HepG2 (cell line): ENCODE data around the gene MAP3K1. TPM values are rescaled to one million over a fixed set of nuclear protein-coding genes. Genes with fewer than 3 reads are reported as not detected.

Experiments used
- ATAC-seq: fragments of 200-7000 bp; cut with Tn5 transposase; 3 replicates; pipeline ENCODE4 v1.9.1; 2020; ENCODE audit warnings: mild to moderate bottlenecking, moderate library complexity
- BruUV-seq: library from RNA; stranded (reverse); fragments of 400-500 nt; replicated peaks from 2 replicates; lab custom pipeline; 2021; lab: Mats Ljungman, UMichigan
- CTCF ChIA-PET: fragments of 300-600 bp; formaldehyde crosslinking; extraction: SDS; loops from one replicate; lab custom pipeline; 2021; ENCODE audit warnings: low total read pairs, inconsistent platforms, low intra/inter-chr PET ratio; lab: Yijun Ruan, JAX
- POLR2A ChIA-PET: fragments of 350-600 bp; sonication (Branson Sonifier 250); formaldehyde crosslinking; loops from one replicate; lab custom pipeline; 2020; ENCODE audit warnings: antibody characterized with exemption, inconsistent platforms; lab: Yijun Ruan, JAX
- DNase-seq: peaks from one replicate; pipeline ENCODE4 v3.0.0-alpha.2; 2015; ENCODE audit warnings: low spot score
- FAIRE-seq: peaks from 3 replicates; lab custom pipeline; 2011; peaks lifted over from hg19 to GRCh38; lab: Jason Lieb, UNC
- H2AFZ ChIP-seq: one replicate; pipeline ENCODE4 v1.6.1; 2011; ENCODE audit warnings: low read length, inconsistent platforms
- H3K27ac ChIP-seq: fragments of 300-600 bp; 3 replicates; pipeline ENCODE4 v1.8.0; 2011; ENCODE audit warnings: mixed run types, mild to moderate bottlenecking, mixed read lengths, low read length, inconsistent platforms; ENCODE audit not compliant: insufficient read depth; ENCODE audit errors: extremely low read length
- H3K27me3 ChIP-seq, 2 experiments: fragments of 200-600 bp in 1 of 2; 2 replicates in 1 of 2; 3 replicates in 1 of 2; pipeline versions ENCODE4 v1.6.0 to v1.8.0; 2011; ENCODE audit warnings: low read length in 2 of 2, mild to moderate bottlenecking in 2 of 2, moderate library complexity in 2 of 2, inconsistent platforms in 1 of 2; ENCODE audit not compliant: insufficient read depth in 2 of 2, control insufficient read depth in 1 of 2
- H3K36me3 ChIP-seq, 2 experiments: fragments of 200-600 bp in 1 of 2; replicated peaks in 1 of 2; 2 replicates in 1 of 2; 3 replicates in 1 of 2; pipeline versions ENCODE4 v1.5.1 to v1.8.0; 2011; ENCODE audit warnings: low read length in 2 of 2, inconsistent platforms in 1 of 2; ENCODE audit not compliant: insufficient read depth in 2 of 2, control insufficient read depth in 1 of 2
- H3K4me1 ChIP-seq: 2 replicates; pipeline ENCODE4 v1.5.1; 2012; ENCODE audit warnings: low read length, inconsistent platforms; ENCODE audit not compliant: insufficient read depth
- H3K4me2 ChIP-seq: 2 replicates; pipeline ENCODE4 v1.6.0; 2011; ENCODE audit warnings: low read depth, low read length, inconsistent platforms
- H3K4me3 ChIP-seq, 3 experiments: fragments of 200-600 bp in 1 of 3; sonication (generic), shearing (Covaris generic) in 1 of 3; replicated peaks in 1 of 3; 2 replicates each; pipeline ENCODE4 v1.5.1; 2011 to 2016; ENCODE audit warnings: low read length in 3 of 3, inconsistent platforms in 2 of 3, low read depth in 2 of 3, mild to moderate bottlenecking in 2 of 3, control low read depth in 1 of 3, mixed read lengths in 1 of 3; ENCODE audit not compliant: insufficient read depth in 1 of 3
- H3K79me2 ChIP-seq: one replicate; pipeline ENCODE4 v1.6.1; 2011; ENCODE audit warnings: low read length, inconsistent platforms; ENCODE audit not compliant: insufficient read depth
- H3K9ac ChIP-seq: 2 replicates; pipeline ENCODE4 v1.6.0; 2011; ENCODE audit warnings: mild to moderate bottlenecking, low read depth, low read length, inconsistent platforms; ENCODE audit not compliant: insufficient read depth
- H3K9me3 ChIP-seq: 2 replicates; pipeline ENCODE4 v1.5.1; 2012; ENCODE audit warnings: mild to moderate bottlenecking, low read length
- H4K20me1 ChIP-seq: 2 replicates; pipeline ENCODE4 v1.6.0; 2011; ENCODE audit warnings: inconsistent platforms, mild to moderate bottlenecking, low read length, moderate library complexity; ENCODE audit not compliant: insufficient read depth
- CEBPB ChIP-seq: IDR thresholded peaks from 2 replicates; pipeline ENCODE4 v1.6.1; 2011; ENCODE audit warnings: low read depth, low read length, improper control_type of control experiment, borderline replicate concordance
- CEBPG ChIP-seq: IDR thresholded peaks from 2 replicates; pipeline ENCODE4 v1.6.1; 2016
- MAFK ChIP-seq, 2 experiments: IDR thresholded peaks in 1 of 2; conservative IDR thresholded peaks in 1 of 2; 2 replicates each; pipeline ENCODE4 v1.6.1; 2011; ENCODE audit warnings: improper control_type of control experiment in 2 of 2, low read length in 2 of 2
- SAP130 ChIP-seq: IDR thresholded peaks from 2 replicates; pipeline ENCODE4 v1.6.1; 2016; ENCODE audit warnings: low read depth
- SP5 ChIP-seq: IDR thresholded peaks from 2 replicates; pipeline ENCODE4 v1.6.1; 2016; ENCODE audit warnings: low read depth, borderline replicate concordance
- TEAD3 ChIP-seq: optimal IDR thresholded peaks from 2 replicates; pipeline ENCODE3; 2016; ENCODE audit warnings: borderline replicate concordance
- ZNF724P ChIP-seq: sonication (generic); formaldehyde crosslinking; IDR thresholded peaks from 2 replicates; pipeline ENCODE4 v1.8.0; 2022; ENCODE audit warnings: missing genetic modification reagents, borderline replicate concordance
- WGBS: methylation state at CpG from one replicate; pipeline ENCODE4 v1.1.6; 2017; ENCODE audit warnings: low lambda C conversion rate; 5-methylcytosine and 5-hydroxymethylcytosine counted together
- in situ Hi-C: cut with HindIII; loops from 2 replicates; pipeline ENCODE4 v1.10.0; 2017; ENCODE audit warnings: low pct_unique_long_range_greater_than_20kb; ENCODE audit not compliant: extremely low pct_ligation_motif_present
- intact Hi-C: fragments of 100-400 bp; cut with micrococcal nuclease; formaldehyde crosslinking; loops from one replicate; pipeline ENCODE4 v1.10.0; 2022; ENCODE audit not compliant: unreplicated experiment
- polyA plus RNA-seq, 8 experiments: library from polyadenylated mRNA; depleted of rRNA in 3 of 8; stranded (reverse) in 7 of 8; unstranded in 1 of 8; fragments of >200 nt; fragmentation: Illumina TruSeq in 4 of 8; extraction: Trizol in 4 of 8; gene quantifications; 2 replicates each; pipeline versions ENCODE4 v1.2.1 to v1.2.3, GENCODE V29; 2011 to 2016; ENCODE audit warnings: low read depth in 4 of 8, missing spikeins in 1 of 8, mixed read lengths in 1 of 8; ENCODE audit not compliant: insufficient read depth in 1 of 8
- total RNA-seq, 5 experiments: library from RNA; depleted of rRNA; stranded (reverse); fragments of >200 nt; fragmentation: Illumina TruSeq; extraction: Trizol; gene quantifications; 2 replicates each; pipeline ENCODE4 v1.2.3, GENCODE V29; 2016; ENCODE audit warnings: low read depth in 1 of 5
- TF ChIP-seq, protein P1 (sequence below): sonication (generic); formaldehyde crosslinking; IDR thresholded peaks from 2 replicates; pipeline ENCODE4 v1.4.0; 2020; ENCODE audit warnings: missing genetic modification reagents, borderline replicate concordance
- TF ChIP-seq, protein P2 (sequence below): sonication (generic); formaldehyde crosslinking; IDR thresholded peaks from 2 replicates; pipeline ENCODE4 v1.5.0; 2020; ENCODE audit warnings: mild to moderate bottlenecking, missing genetic modification reagents
- TF ChIP-seq, protein P3 (sequence below): IDR thresholded peaks from 2 replicates; pipeline ENCODE4 v1.6.1; 2016; ENCODE audit warnings: missing biosample characterization, missing genetic modification reagents, low read depth

The MAP3K1 gene
- total and polyA plus RNA-seq, 2 of the 13 experiments (the other 11 are each of a cell fraction or from before 2014, with no cell fraction given) = 16.4 to 30.3 TPM

DNA sequence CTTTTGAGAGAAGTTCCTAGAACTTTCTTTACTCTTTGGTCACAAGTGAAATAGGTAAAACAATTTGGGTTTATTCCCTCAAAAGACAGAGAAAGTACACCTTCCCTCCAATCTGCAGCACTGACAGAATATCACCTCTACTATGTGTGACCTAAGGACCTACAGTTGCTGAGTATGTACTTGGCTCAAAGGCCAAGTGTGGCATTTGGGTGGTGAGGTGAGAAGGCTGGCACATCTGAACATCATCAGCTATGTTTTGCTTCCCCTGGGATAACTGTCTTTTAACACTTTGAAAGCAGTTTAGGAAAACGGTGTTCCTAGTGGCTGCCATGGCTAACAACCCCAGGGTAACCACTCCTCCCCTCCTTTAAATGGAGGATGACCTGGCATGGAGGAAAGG lies 119.0 kb downstream of the MAP3K1 start (continued):
- TF ChIP-seq, protein P1, sequence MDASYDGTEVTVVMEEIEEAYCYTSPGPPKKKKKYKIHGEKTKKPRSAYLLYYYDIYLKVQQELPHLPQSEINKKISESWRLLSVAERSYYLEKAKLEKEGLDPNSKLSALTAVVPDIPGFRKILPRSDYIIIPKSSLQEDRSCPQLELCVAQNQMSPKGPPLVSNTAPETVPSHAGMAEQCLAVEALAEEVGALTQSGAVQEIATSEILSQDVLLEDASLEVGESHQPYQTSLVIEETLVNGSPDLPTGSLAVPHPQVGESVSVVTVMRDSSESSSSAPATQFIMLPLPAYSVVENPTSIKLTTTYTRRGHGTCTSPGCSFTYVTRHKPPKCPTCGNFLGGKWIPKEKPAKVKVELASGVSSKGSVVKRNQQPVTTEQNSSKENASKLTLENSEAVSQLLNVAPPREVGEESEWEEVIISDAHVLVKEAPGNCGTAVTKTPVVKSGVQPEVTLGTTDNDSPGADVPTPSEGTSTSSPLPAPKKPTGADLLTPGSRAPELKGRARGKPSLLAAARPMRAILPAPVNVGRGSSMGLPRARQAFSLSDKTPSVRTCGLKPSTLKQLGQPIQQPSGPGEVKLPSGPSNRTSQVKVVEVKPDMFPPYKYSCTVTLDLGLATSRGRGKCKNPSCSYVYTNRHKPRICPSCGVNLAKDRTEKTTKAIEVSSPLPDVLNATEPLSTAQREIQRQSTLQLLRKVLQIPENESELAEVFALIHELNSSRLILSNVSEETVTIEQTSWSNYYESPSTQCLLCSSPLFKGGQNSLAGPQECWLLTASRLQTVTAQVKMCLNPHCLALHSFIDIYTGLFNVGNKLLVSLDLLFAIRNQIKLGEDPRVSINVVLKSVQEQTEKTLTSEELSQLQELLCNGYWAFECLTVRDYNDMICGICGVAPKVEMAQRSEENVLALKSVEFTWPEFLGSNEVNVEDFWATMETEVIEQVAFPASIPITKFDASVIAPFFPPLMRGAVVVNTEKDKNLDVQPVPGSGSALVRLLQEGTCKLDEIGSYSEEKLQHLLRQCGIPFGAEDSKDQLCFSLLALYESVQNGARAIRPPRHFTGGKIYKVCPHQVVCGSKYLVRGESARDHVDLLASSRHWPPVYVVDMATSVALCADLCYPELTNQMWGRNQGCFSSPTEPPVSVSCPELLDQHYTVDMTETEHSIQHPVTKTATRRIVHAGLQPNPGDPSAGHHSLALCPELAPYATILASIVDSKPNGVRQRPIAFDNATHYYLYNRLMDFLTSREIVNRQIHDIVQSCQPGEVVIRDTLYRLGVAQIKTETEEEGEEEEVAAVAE (CRISPR knock-in tag) = no peak
- TF ChIP-seq, protein P2, sequence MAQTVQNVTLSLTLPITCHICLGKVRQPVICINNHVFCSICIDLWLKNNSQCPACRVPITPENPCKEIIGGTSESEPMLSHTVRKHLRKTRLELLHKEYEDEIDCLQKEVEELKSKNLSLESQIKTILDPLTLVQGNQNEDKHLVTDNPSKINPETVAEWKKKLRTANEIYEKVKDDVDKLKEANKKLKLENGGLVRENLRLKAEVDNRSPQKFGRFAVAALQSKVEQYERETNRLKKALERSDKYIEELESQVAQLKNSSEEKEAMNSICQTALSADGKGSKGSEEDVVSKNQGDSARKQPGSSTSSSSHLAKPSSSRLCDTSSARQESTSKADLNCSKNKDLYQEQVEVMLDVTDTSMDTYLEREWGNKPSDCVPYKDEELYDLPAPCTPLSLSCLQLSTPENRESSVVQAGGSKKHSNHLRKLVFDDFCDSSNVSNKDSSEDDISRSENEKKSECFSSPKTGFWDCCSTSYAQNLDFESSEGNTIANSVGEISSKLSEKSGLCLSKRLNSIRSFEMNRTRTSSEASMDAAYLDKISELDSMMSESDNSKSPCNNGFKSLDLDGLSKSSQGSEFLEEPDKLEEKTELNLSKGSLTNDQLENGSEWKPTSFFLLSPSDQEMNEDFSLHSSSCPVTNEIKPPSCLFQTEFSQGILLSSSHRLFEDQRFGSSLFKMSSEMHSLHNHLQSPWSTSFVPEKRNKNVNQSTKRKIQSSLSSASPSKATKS = no peak
- TF ChIP-seq, all 625 proteins: peak for 0

DNA sequence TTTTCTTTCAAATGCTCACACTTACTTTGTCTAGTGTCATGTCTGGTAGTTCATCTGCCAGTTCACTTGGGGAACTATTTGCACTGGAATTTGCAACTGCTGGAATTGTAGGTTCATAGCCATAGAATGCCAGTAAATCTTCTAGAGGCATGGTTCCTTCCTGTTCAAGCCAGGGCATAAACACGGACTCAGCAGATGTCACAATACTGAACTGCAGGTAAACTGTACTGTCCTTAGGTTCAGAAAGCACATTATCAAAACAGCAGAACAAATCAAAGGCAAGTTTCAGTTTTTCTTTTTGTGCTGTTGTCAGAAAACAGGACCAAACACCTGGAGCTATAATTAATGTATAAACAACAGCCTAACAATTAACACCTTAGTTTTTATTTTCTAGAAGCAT lies 123.5 kb downstream of the MAP3K1 start:
- POLR2A ChIA-PET = no interaction called here
- H3K27ac ChIP-seq = peak overlapping the region; percentile 13
- no peak overlapping the region for H3K9ac ChIP-seq
- CTCF ChIA-PET = no interaction called here
- H3K36me3 ChIP-seq = peaks cover 21 to 78% of the 10 kb centered on the region in 2 experiments
- H3K27me3 ChIP-seq = no peaks in the 10 kb centered on the region
- ATAC-seq (peak; percentile 72), FAIRE-seq (no peak), DNase-seq (no peak)
- BruUV-seq = no TSS peak
- peaks cover 10% of the 10 kb centered on the region for H3K4me1 ChIP-seq
- 31% methylated on average over 1 of the region's 1 CpG for WGBS
- no peaks in the 10 kb centered on the region for H4K20me1 ChIP-seq
- H3K4me3 ChIP-seq = no peak overlapping the region
- TF ChIP-seq SAP130 (CRISPR knock-in tag) (peak; percentile 37), CEBPG (CRISPR knock-in tag) (peak; percentile 42; the same call in 1 of the 2 replicates), TEAD3 (CRISPR knock-in tag) (peak; percentile 31), SP5 (no peak), MAFK (conservative IDR thresholded peaks at IDR 0.05 in 1 of 2, IDR thresholded peaks at IDR 0.05 in 1 of 2; ENCODE audit: low read length in 2 of 2) (peak; percentile 2 to 29; a peak in 1 of 4 replicates), CEBPB (peak; percentile 39; the same call in 1 of the 2 replicates), ZNF724P (no peak)
- TF ChIP-seq, protein P3, sequence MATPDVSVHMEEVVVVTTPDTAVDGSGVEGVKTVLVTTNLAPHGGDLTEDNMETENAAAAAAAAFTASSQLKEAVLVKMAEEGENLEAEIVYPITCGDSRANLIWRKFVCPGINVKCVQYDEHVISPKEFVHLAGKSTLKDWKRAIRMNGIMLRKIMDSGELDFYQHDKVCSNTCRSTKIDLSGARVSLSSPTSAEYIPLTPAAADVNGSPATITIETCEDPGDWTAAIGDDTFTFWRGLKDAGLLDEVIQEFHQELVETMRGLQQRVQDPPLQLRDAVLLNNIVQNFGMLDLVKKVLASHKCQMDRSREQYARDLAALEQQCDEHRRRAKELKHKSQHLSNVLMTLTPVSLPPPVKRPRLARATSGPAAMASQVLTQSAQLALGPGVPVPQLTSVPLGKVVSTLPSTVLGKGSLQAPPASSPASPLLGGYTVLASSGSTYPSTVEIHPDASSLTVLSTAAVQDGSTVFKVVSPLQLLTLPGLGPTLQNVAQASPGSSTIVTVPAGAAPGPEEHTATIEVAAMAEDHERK = no peak
- H3K4me2 ChIP-seq = no peak overlapping the region
- H3K9me3 ChIP-seq = no peaks in the 10 kb centered on the region
- no peaks in the 10 kb centered on the region for H3K79me2 ChIP-seq
- intact Hi-C loops = no loop called here
- no peak overlapping the region for H2AFZ ChIP-seq
- in situ Hi-C loops = no loop called here
